Progenitor cell of endocrine pancreas (in vitro differentiated cells): ENCODE data around the gene MMD. TPM values are rescaled to one million over a fixed set of nuclear protein-coding genes. Genes with fewer than 3 reads are reported as not detected.
"Not testable (repeated sequence)": the region's sequence is repeated elsewhere in the genome, so short reads cannot be mapped to it uniquely, and the experiment has no call there.

Experiments
- DNase-seq: peaks from one replicate; pipeline ENCODE4 v3.0.0; 2021; ENCODE audit warnings: low spot score; ENCODE audit not compliant: unreplicated experiment
- H3K27ac Mint-ChIP-seq: 2 replicates; pipeline ENCODE4 v1.8.0; 2021; ENCODE audit warnings: mild to moderate bottlenecking, moderate library complexity, mixed read lengths
- H3K27me3 Mint-ChIP-seq: 2 replicates; pipeline ENCODE4 v1.8.0; 2021; ENCODE audit warnings: mixed read lengths
- H3K36me3 Mint-ChIP-seq: 2 replicates; pipeline ENCODE4 v1.8.0; 2022; ENCODE audit warnings: mixed read lengths; ENCODE audit not compliant: insufficient read depth
- H3K4me1 Mint-ChIP-seq: 2 replicates; pipeline ENCODE4 v1.8.0; 2021; ENCODE audit warnings: low read depth, mixed read lengths
- H3K4me3 Mint-ChIP-seq: 2 replicates; pipeline ENCODE4 v1.8.0; 2021; ENCODE audit warnings: low read depth, mild to moderate bottlenecking, moderate library complexity, mixed read lengths
- H3K9me3 Mint-ChIP-seq: 2 replicates; pipeline ENCODE4 v1.8.0; 2021; ENCODE audit warnings: low read depth, mixed read lengths
- CTCF ChIP-seq: fragments of 200-600 bp; sonication (generic); IDR thresholded peaks from one replicate; pipeline ENCODE4 v1.5.0; 2021; ENCODE audit warnings: antibody characterized with exemption, mild to moderate bottlenecking; ENCODE audit not compliant: unreplicated experiment
- total RNA-seq: library from RNA; stranded (reverse); gene quantifications from 2 replicates; pipeline ENCODE4 v1.2.1, GENCODE V29; 2021

MMD gene
- total RNA-seq, 1 donor from 2014 or later, result 22.1 TPM

DNA sequence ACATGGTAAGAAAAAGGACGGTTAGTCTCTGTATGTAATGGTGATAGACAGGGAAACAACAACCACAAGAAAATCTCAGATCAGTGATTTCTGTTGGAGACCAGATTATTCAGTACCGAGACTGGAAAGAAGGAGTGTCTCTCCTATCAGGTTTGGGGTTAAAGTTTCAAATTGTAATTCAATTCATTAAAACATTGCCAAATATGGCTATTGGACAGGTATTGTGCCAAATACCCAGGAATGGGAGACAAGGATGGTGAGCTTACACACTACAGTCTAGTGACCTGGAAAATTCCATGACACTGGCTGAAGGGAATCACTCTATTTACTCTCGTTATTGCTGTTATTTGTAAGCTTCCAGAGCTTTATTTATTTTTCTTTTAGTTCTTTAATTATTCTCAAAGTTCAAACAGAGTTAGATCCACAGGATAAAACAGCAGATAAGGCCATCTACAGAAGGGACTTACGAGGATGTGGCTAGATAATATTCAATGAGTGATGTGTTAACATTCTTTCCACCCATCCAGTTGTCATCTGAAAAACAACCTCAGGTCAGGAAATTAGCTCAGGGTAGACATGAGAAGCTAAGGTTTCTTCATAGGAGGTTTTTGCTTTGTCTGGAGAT, 25.1 kb upstream of the MMD start:
- Mint-ChIP-seq H3K27me3 (peaks cover 3% of the 10 kb centered on the region), H3K4me1 (peaks cover 17% of the 10 kb centered on the region), H3K9me3 (peaks cover 3% of the 10 kb centered on the region), H3K27ac (no peak overlapping the region), H3K4me3 (no peak overlapping the region), H3K36me3 (no peaks in the 10 kb centered on the region)
- TF ChIP-seq CTCF, result no peak
- DNase-seq, result no peak

GRCh38 chr17:55446004-55446403, 24.4 kb upstream of the MMD start:
- not testable (repeated sequence) for H3K9me3 Mint-ChIP-seq
- H3K4me1 Mint-ChIP-seq, result peaks cover 17% of the 10 kb centered on the region

DNA sequence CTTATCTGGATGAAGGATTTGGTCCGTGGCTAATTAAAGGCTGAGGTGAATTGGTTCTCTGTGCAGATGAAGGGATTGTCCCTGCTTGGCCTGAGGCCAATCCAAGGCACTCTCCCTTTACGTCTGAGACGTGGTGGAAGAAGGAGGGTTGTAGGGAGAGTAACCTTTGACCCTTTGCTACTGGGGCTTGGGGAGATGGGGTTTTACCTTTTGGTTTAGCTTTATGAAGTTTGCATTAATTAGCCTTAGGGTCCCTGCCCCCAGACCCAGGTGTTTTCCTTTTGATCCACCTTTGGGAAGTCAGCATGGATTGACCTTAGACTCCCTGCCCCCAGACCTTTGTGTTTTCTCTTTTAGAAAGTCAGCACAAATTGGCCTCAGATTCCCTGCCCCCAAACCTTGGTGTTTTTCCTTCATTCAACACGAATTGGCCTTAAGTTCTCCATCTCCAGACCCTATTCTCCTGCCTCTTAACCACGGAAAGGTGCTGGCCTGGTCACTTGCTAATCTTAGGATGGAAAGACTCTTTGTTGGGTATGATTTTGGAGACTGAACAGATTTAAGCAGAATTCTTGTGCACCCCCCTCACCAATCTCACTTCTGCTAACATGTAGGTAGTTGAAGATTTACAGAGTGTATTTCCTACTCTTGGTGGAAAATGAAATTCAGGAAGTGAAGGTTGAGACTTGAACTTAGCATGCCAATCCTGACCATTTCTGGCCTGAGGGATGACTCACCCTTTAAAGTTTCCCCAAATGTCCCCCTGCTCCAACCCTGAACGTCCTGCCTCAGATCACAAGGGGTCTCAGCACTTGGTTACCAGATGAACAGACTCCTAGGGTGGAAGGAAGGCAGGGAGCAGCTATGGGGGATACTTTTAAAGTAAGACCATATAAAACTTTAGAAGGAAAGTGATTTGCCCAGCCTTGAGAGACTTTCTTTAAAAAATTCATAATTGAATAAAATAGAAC, 23.1 kb upstream of the MMD start:
- H3K4me1 Mint-ChIP-seq, result peaks cover 17% of the 10 kb centered on the region
- no peak overlapping the region for H3K4me3 Mint-ChIP-seq
- H3K27me3 Mint-ChIP-seq, result peaks cover 3% of the 10 kb centered on the region
- H3K9me3 Mint-ChIP-seq, result peaks cover 3% of the 10 kb centered on the region
- no peak for DNase-seq
- no peaks in the 10 kb centered on the region for H3K36me3 Mint-ChIP-seq
- TF ChIP-seq CTCF, result no peak
- no peak overlapping the region for H3K27ac Mint-ChIP-seq

More at GRCh38 chr17:55446004-55446403, 24.4 kb upstream of the MMD start:
- not testable (repeated sequence) for DNase-seq, H3K4me3 Mint-ChIP-seq, H3K27me3 Mint-ChIP-seq, H3K27ac Mint-ChIP-seq, H3K36me3 Mint-ChIP-seq

- no peaks in the 10 kb centered on the region for H3K36me3 Mint-ChIP-seq
- peaks cover 3% of the 10 kb centered on the region for H3K27me3 Mint-ChIP-seq
- H3K9me3 Mint-ChIP-seq, result peaks cover 3% of the 10 kb centered on the region
- no peak for TF ChIP-seq CTCF
- no peak for DNase-seq
- peaks cover 17% of the 10 kb centered on the region for H3K4me1 Mint-ChIP-seq
- no peak overlapping the region for H3K27ac Mint-ChIP-seq
- no peak overlapping the region for H3K4me3 Mint-ChIP-seq
Measured at GRCh38 chr17:55443904-55444303, 22.3 kb upstream of the MMD start.

- Mint-ChIP-seq H3K4me3 (no peak overlapping the region), H3K27me3 (peaks cover 3% of the 10 kb centered on the region), H3K4me1 (peaks cover 17% of the 10 kb centered on the region)
Measured at GRCh38 chr17:55442953-55443683, 21.5 kb upstream of the MMD start.

More at GRCh38 chr17:55442953-55443683, 21.5 kb upstream of the MMD start:
- H3K36me3 Mint-ChIP-seq, result no peaks in the 10 kb centered on the region
- no peak overlapping the region for H3K27ac Mint-ChIP-seq
- peaks cover 3% of the 10 kb centered on the region for H3K9me3 Mint-ChIP-seq
- TF ChIP-seq CTCF, result no peak
- DNase-seq, result no peak
